ENCODE data around the gene MAT2A. TPM values are rescaled to one million over a fixed set of nuclear protein-coding genes. Genes with fewer than 3 reads are reported as not detected.

MAT2A gene
- total RNA-seq, 1 donor from 2014 or later: 288 TPM

Other genes with a start within 250 kb of the MAT2A start
- gene TGOLN2, start 211.2 kb upstream of the MAT2A start, total RNA-seq: 151 and 152 TPM in 2 replicates
- 27.0 and 32.2 TPM in 2 replicates for gene RETSAT, start 184.6 kb upstream of the MAT2A start, total RNA-seq
- gene ELMOD3, start 184.4 kb upstream of the MAT2A start, total RNA-seq: 21.7 and 22.3 TPM in 2 replicates
- 181 and 216 TPM in 2 replicates for gene CAPG, start 128.8 kb upstream of the MAT2A start, total RNA-seq
- 0.74 and 0.83 TPM in 2 replicates for gene SH2D6, start 120.5 kb upstream of the MAT2A start, total RNA-seq
- 23.9 and 26.4 TPM in 2 replicates for gene GGCX, start 22.3 kb downstream of the MAT2A start, total RNA-seq
- 146 and 147 TPM in 2 replicates for gene VAMP8, start 38.4 kb downstream of the MAT2A start, total RNA-seq
- 60.8 and 68.7 TPM in 2 replicates for gene VAMP5, start 45.3 kb downstream of the MAT2A start, total RNA-seq
- gene RNF181, start 56.6 kb downstream of the MAT2A start, total RNA-seq: 111 and 122 TPM in 2 replicates
- gene TMEM150A, start 63.5 kb downstream of the MAT2A start, total RNA-seq: 4.4 and 4.7 TPM in 2 replicates
- 44.8 and 45.2 TPM in 2 replicates for gene C2orf68, start 72.9 kb downstream of the MAT2A start, total RNA-seq
- 76.3 and 81.8 TPM in 2 replicates for gene USP39, start 77.0 kb downstream of the MAT2A start, total RNA-seq
- gene SFTPB, start 129.0 kb downstream of the MAT2A start, total RNA-seq: not detected in 2 replicates
- 330 and 349 TPM in 2 replicates for gene GNLY, start 155.2 kb downstream of the MAT2A start, total RNA-seq
- 1.8 and 2.1 TPM in 2 replicates for gene ATOH8, start 214.8 kb downstream of the MAT2A start, total RNA-seq